Activated naive CD8-positive, alpha-beta T cell treated with anti-CD3 and anti-CD28 coated beads, Interleukin-2, amount 50 U/mL, for 24 hours (primary cell): ENCODE data around the gene IFNAR1.

Experiments used
- ATAC-seq: fragments of 150-1000 bp; cut with Tn5 transposase; one replicate; pipeline ENCODE4 v1.10.0; 2021
- DNase-seq: peaks from one replicate; pipeline ENCODE4 v3.0.0; 2021
- H3K27ac Mint-ChIP-seq: one replicate; pipeline ENCODE4 v1.8.0; 2021; ENCODE audit warnings: mild to moderate bottlenecking, mixed read lengths
- H3K27me3 Mint-ChIP-seq: one replicate; pipeline ENCODE4 v1.8.0; 2021; ENCODE audit warnings: mixed read lengths
- H3K36me3 Mint-ChIP-seq: one replicate; pipeline ENCODE4 v1.8.0; 2021; ENCODE audit warnings: low read depth, mixed read lengths
- H3K4me1 Mint-ChIP-seq: one replicate; pipeline ENCODE4 v1.8.0; 2021; ENCODE audit warnings: mixed read lengths
- H3K4me3 Mint-ChIP-seq: one replicate; pipeline ENCODE4 v1.8.0; 2021; ENCODE audit warnings: mild to moderate bottlenecking, moderate library complexity, mixed read lengths
- H3K9me3 Mint-ChIP-seq: one replicate; pipeline ENCODE4 v1.8.0; 2021; ENCODE audit warnings: mixed read lengths

The IFNAR1 gene

DNA sequence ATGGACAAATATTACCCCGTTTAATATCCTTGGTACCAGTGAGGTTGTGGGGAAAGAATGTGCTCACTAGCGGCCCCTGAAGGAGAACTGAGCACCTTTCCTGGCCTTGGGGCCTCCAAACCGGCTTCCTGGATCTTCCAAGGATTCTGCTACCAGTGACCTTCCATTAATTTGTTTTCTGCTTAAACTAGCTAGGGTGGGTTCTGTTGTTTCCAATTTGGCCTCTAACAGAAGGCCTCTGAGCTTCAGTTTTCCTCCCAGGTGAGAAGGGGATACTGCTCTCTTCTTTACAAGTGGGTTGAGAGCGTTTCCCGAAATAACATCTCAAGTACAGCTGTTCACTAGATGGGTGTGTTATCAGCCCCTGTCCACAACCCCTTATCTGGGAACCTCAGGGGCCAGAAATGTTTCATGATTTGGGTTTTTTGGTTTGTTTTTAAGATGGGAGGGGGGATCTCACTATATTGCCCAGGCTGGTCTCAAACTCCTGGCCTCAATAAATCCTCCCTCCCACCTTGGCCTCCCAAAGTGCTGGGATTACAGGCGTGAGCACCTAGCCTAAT is 61.5 kb downstream of the IFNAR1 start:
- Mint-ChIP-seq H3K36me3 (no peaks in the 10 kb centered on the region), H3K4me1 (peaks cover 47% of the 10 kb centered on the region), H3K9me3 (no peaks in the 10 kb centered on the region), H3K27ac (no peak overlapping the region), H3K27me3 (peaks cover 34% of the 10 kb centered on the region), H3K4me3 (no peak overlapping the region)
- ATAC-seq = no peak
- DNase-seq = no peak

GRCh38 chr21:33387294-33387693 is 62.5 kb downstream of the IFNAR1 start:
- no peaks in the 10 kb centered on the region for H3K36me3 Mint-ChIP-seq
- peaks cover 37% of the 10 kb centered on the region for H3K4me1 Mint-ChIP-seq
- no peak overlapping the region for H3K4me3 Mint-ChIP-seq
- DNase-seq = no peak
- peaks cover 36% of the 10 kb centered on the region for H3K27me3 Mint-ChIP-seq
- H3K9me3 Mint-ChIP-seq = no peaks in the 10 kb centered on the region
- no peak for ATAC-seq
- no peak overlapping the region for H3K27ac Mint-ChIP-seq

GRCh38 chr21:33388188-33388587 is 63.4 kb downstream of the IFNAR1 start:
- Mint-ChIP-seq H3K4me3 (no peak overlapping the region), H3K4me1 (peaks cover 28% of the 10 kb centered on the region), H3K27ac (no peak overlapping the region), H3K36me3 (no peaks in the 10 kb centered on the region), H3K27me3 (peaks cover 39% of the 10 kb centered on the region), H3K9me3 (no peaks in the 10 kb centered on the region)
- ATAC-seq = no peak
- no peak for DNase-seq

DNA sequence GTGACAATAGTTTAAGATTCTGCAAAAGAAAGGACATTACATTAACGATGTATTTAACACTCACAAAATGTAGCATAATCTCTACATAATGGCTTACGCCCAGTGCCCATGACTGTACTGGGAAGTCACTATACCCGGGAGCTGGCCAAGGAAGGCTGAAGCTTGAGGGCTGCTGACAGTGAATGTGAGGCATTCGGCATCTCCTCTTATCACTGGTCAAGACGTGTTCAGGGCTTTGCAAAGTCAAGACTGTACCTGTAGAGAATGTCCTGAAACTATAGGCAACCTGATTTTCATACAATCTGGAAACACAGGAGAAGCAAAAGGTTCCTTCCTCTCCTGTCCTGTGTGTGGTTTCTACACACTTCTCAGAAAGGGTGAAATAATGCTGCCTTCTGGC is 65.7 kb downstream of the IFNAR1 start:
- Mint-ChIP-seq H3K27ac (no peak overlapping the region), H3K4me1 (peaks cover 8% of the 10 kb centered on the region), H3K27me3 (peaks cover 34% of the 10 kb centered on the region), H3K4me3 (no peak overlapping the region), H3K9me3 (no peaks in the 10 kb centered on the region), H3K36me3 (no peaks in the 10 kb centered on the region)
- ATAC-seq = no peak
- DNase-seq = no peak

DNA sequence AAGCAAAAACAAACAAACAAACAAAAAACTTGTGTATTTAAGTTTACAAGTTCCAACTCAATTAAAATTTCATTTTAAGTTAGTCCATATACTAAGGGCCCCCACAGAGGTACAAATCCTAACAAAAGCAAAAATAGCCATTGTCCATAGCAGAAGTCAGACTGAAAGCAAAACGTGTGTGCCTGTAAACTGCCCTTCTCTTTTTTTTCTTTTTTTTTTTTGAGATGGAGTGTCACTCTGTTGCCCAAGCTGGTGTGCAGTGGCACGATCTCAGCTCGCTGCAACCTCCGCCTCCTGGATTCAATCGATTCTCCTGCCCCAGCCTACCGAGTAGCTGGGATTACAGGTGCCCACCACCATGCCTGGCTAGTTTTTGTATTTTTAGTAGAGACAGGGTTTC is 66.9 kb downstream of the IFNAR1 start:
- no peak for ATAC-seq
- H3K27ac Mint-ChIP-seq = no peak overlapping the region
- peaks cover 10% of the 10 kb centered on the region for H3K4me1 Mint-ChIP-seq

GRCh38 chr21:33392284-33392985 is 67.7 kb downstream of the IFNAR1 start:
- Mint-ChIP-seq H3K27ac (no peak overlapping the region), H3K4me1 (peaks cover 10% of the 10 kb centered on the region), H3K9me3 (no peaks in the 10 kb centered on the region), H3K4me3 (no peak overlapping the region), H3K27me3 (peaks cover 26% of the 10 kb centered on the region), H3K36me3 (no peaks in the 10 kb centered on the region)
- ATAC-seq (no peak), DNase-seq (no peak)

More for the DNA sequence above, 66.9 kb downstream of the IFNAR1 start:
- DNase-seq = no peak
- H3K9me3 Mint-ChIP-seq = no peaks in the 10 kb centered on the region
- no peak overlapping the region for H3K4me3 Mint-ChIP-seq
- peaks cover 28% of the 10 kb centered on the region for H3K27me3 Mint-ChIP-seq
- H3K36me3 Mint-ChIP-seq = no peaks in the 10 kb centered on the region

GRCh38 chr21:33393348-33393747 is 68.6 kb downstream of the IFNAR1 start:
- ATAC-seq = no peak
- no peak overlapping the region for H3K27ac Mint-ChIP-seq

DNA sequence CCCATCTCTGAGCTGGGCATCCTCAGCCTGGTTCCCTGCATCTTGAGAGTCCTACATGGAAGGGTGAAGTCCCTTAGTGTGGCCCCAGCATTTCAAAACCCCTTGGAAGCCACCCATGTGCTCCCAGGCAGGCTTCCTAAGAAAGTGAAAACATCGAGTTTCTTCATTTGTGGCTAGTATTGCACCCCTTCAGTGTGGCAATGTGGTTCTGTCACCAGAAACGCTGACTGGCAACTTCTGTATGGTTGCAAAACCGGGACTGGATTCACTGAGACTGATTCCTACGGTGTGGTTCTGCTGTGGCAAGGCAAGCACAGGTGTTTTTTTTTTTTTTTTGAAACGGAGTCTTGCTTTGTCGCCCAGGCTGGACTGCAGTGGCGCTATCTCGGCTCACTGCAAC is 69.5 kb downstream of the IFNAR1 start:
- Mint-ChIP-seq H3K36me3 (no peaks in the 10 kb centered on the region), H3K4me3 (no peak overlapping the region), H3K9me3 (no peaks in the 10 kb centered on the region), H3K27ac (no peak overlapping the region), H3K27me3 (peaks cover 22% of the 10 kb centered on the region), H3K4me1 (peaks cover 5% of the 10 kb centered on the region)
- ATAC-seq = peak; percentile 34
- no peak for DNase-seq

More at GRCh38 chr21:33393348-33393747, 68.6 kb downstream of the IFNAR1 start:
- DNase-seq = no peak
- Mint-ChIP-seq H3K4me3 (no peak overlapping the region), H3K27me3 (peaks cover 24% of the 10 kb centered on the region), H3K9me3 (no peaks in the 10 kb centered on the region), H3K4me1 (peaks cover 6% of the 10 kb centered on the region), H3K36me3 (no peaks in the 10 kb centered on the region)

DNA sequence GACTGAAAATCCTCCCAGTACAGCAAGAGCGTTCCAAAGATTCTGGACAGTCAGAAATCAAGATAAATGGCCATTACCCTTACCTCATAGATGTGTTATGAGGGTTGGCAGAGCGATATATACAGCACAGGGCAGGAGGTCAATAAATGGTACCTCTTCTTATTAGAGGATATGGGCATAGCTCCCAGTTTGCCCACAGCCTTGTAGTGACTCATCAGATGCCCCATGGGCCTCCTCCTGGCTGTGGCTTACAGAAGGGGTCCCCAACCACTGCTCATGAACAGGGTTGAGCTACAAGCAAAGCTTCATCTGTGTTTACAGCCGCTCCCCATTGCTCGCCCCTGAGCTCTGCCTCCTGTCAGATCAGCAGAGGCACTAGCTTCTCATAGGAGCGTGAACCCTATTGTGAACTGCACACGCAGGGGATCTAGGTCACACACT is 71.1 kb downstream of the IFNAR1 start:
- no peak overlapping the region for H3K4me3 Mint-ChIP-seq
- ATAC-seq (peak; percentile 41), DNase-seq (no peak)
- no peak overlapping the region for H3K27ac Mint-ChIP-seq
- H3K27me3 Mint-ChIP-seq = peaks cover 17% of the 10 kb centered on the region
- H3K36me3 Mint-ChIP-seq = no peaks in the 10 kb centered on the region
- H3K9me3 Mint-ChIP-seq = no peaks in the 10 kb centered on the region
- H3K4me1 Mint-ChIP-seq = peaks cover 13% of the 10 kb centered on the region

- H3K36me3 Mint-ChIP-seq = no peaks in the 10 kb centered on the region
- H3K4me1 Mint-ChIP-seq = peaks cover 14% of the 10 kb centered on the region
- H3K27ac Mint-ChIP-seq = no peak overlapping the region
These were observed 71.7 kb downstream of the IFNAR1 start for GRCh38 chr21:33396436-33396835.

DNA sequence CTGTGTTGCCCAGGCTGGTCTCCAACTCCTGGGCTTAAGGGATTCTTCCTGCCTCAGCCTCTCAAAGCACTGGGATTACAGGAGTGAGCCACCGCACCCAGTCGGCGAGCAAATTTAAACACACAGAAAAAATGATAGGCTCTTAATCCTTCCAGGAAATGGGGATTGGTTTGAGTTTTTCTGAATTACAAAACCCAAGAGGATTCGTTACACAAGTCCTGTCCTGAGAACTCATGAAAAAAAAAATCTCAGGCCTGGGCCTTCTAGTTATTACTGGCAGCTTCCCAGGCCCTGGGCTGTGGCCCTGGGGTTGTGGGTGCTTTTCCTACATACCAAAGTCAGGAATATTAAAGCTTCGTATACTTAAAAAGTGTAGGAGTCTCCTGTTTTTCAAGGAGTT is 72.2 kb downstream of the IFNAR1 start:
- H3K36me3 Mint-ChIP-seq = no peaks in the 10 kb centered on the region
- no peak for DNase-seq
- H3K4me3 Mint-ChIP-seq = no peak overlapping the region
- H3K4me1 Mint-ChIP-seq = peaks cover 17% of the 10 kb centered on the region
- H3K9me3 Mint-ChIP-seq = no peaks in the 10 kb centered on the region
- no peak for ATAC-seq
- peaks cover 22% of the 10 kb centered on the region for H3K27me3 Mint-ChIP-seq
- no peak overlapping the region for H3K27ac Mint-ChIP-seq

More at GRCh38 chr21:33396436-33396835, 71.7 kb downstream of the IFNAR1 start:
- Mint-ChIP-seq H3K27me3 (peaks cover 19% of the 10 kb centered on the region), H3K4me3 (no peak overlapping the region), H3K9me3 (no peaks in the 10 kb centered on the region)
- no peak for DNase-seq
- no peak for ATAC-seq

GRCh38 chr21:33397717-33398116 is 72.9 kb downstream of the IFNAR1 start:
- no peak for DNase-seq
- Mint-ChIP-seq H3K4me3 (no peak overlapping the region), H3K9me3 (no peaks in the 10 kb centered on the region), H3K4me1 (peaks cover 21% of the 10 kb centered on the region), H3K27ac (no peak overlapping the region), H3K36me3 (no peaks in the 10 kb centered on the region), H3K27me3 (peaks cover 18% of the 10 kb centered on the region)
- no peak for ATAC-seq

DNA sequence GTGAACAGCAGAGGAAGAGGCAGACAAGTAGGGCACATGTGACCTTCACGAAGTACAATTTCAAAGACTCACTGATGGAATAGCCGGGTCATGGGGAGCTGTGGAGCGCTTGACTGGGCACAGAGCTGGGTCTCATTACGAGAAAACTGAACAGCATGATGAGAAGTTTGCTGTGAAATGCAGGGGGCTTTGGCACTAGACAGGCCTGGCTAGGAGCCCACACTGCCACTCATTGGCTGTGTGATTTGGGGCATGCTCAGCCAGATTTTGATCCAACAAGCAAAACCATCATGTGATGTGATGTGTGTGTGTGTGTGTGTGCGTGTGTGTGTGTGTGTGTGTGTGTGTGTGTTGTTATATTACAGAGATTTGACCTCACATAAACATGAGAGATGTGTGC is 73.6 kb downstream of the IFNAR1 start:
- no peak for DNase-seq
- H3K4me1 Mint-ChIP-seq = peaks cover 22% of the 10 kb centered on the region
- H3K9me3 Mint-ChIP-seq = no peaks in the 10 kb centered on the region
- peaks cover 16% of the 10 kb centered on the region for H3K27me3 Mint-ChIP-seq
- no peaks in the 10 kb centered on the region for H3K36me3 Mint-ChIP-seq
- no peak overlapping the region for H3K4me3 Mint-ChIP-seq
- H3K27ac Mint-ChIP-seq = no peak overlapping the region
- ATAC-seq = no peak

DNA sequence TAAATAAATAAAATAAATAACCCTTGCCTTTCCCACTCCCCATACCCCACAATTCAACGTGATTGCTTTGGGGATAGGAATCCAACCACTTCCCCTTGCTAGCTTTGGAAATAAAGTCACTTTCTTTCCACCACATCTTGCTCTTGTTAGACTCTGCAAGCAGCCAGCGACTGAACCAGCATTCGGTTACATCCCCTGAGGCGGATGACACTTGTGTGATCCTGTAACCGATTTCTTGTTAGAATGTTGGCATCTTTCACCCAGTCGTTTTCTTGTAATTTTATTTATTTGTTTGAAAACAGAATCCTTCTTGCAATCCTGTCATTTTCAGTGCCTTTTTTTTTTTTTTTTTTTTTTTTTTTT is 76.8 kb downstream of the IFNAR1 start:
- DNase-seq = no peak
- Mint-ChIP-seq H3K4me3 (no peak overlapping the region), H3K9me3 (no peaks in the 10 kb centered on the region), H3K4me1 (peaks cover 44% of the 10 kb centered on the region), H3K36me3 (peaks cover 3% of the 10 kb centered on the region), H3K27ac (no peak overlapping the region), H3K27me3 (peaks cover 17% of the 10 kb centered on the region)
- ATAC-seq = no peak
